Aorta (tissue), 5 donors: ENCODE measurements around the gene RILPL1. TPM values are rescaled to one million over a fixed set of nuclear protein-coding genes. Genes with fewer than 3 reads are reported as not detected.
"Not testable (repeated sequence)": the region's sequence is repeated elsewhere in the genome, so short reads cannot be mapped to it uniquely, and the experiment has no call there.

ENCODE experiments used
- ATAC-seq: fragments of 200-7000 bp; cut with Tn5 transposase; one replicate; pipeline ENCODE4 v1.9.1; 2022; ENCODE audit warnings: moderate library complexity; ENCODE audit not compliant: low FRiP score
- DNase-seq, 2 donors: peaks; one replicate each; pipeline ENCODE4 v3.0.0-alpha.2; 2020
- H3K27ac ChIP-seq, 2 donors: one replicate each; pipeline ENCODE4 v1.5.1; 2013; ENCODE audit warnings: low read length in 2 of 2, mild to moderate bottlenecking in 2 of 2, moderate library complexity in 2 of 2, control low read depth in 1 of 2, inconsistent platforms in 1 of 2, low read depth in 1 of 2
- H3K27me3 ChIP-seq, 2 donors: one replicate each; pipeline ENCODE4 v1.6.1; 2013; ENCODE audit warnings: control low read depth in 1 of 2, low read length in 1 of 2, mild to moderate bottlenecking in 1 of 2, moderate library complexity in 1 of 2; ENCODE audit not compliant: insufficient read depth in 2 of 2, control insufficient read depth in 1 of 2
- H3K36me3 ChIP-seq, 2 donors: one replicate each; pipeline ENCODE4 v1.6.1; 2013; ENCODE audit warnings: control low read depth in 1 of 2, low read length in 1 of 2, mild to moderate bottlenecking in 1 of 2; ENCODE audit not compliant: insufficient read depth in 2 of 2, control insufficient read depth in 1 of 2
- H3K4me1 ChIP-seq, 2 donors: one replicate each; pipeline ENCODE4 v1.6.1; 2013; ENCODE audit warnings: low read length in 2 of 2, control low read depth in 1 of 2, mild to moderate bottlenecking in 1 of 2, moderate library complexity in 1 of 2; ENCODE audit not compliant: insufficient read depth in 2 of 2, control insufficient read depth in 1 of 2
- H3K4me3 ChIP-seq, 2 donors: one replicate each; pipeline ENCODE4 v1.5.1; 2013; ENCODE audit warnings: low read length in 2 of 2, control low read depth in 1 of 2, mild to moderate bottlenecking in 1 of 2
- H3K9me3 ChIP-seq: one replicate; pipeline ENCODE4 v1.6.1; 2013; ENCODE audit warnings: mild to moderate bottlenecking, low read length; ENCODE audit not compliant: control insufficient read depth
- WGBS, 2 donors: extraction: QIAGEN DNeasy Blood & Tissue Kit; methylation state at CpG; one replicate each; pipeline ENCODE4 v1.1.7; 2013; 5-methylcytosine and 5-hydroxymethylcytosine counted together
- intact Hi-C, 2 donors: fragments of 100-400 bp; cut with DNase I; formaldehyde crosslinking; loops; one replicate each; pipeline versions ENCODE4 v1.14.2 to v1.15.0; 2022
- polyA plus RNA-seq, 2 donors: library from polyadenylated mRNA; stranded (reverse); fragments of 200-250 nt; gene quantifications; one replicate each; pipeline ENCODE4 v1.2.3, GENCODE V29; 2013
- total RNA-seq, 2 donors: library from RNA; stranded (reverse); fragmentation: NEBNext Ultra II Directional; extraction: Animal tissue kit (Norgen Biotek cat#: 25700); gene quantifications; one replicate each; pipeline ENCODE4 v1.2.1, GENCODE V29; 2021
- donor health status: healthy with polysubstance abuse.
- donor health status: Bipolar disorder and iron deficiency.
- donor health status: DM: no; HTN: no; CAD: no.
- donor health status: DM: no; HTN: no; CAD: no.
- donor health status: DM: yes; HTN: yes; CAD: no.

Gene RILPL1
- total and polyA plus RNA-seq, 4 donors = 18.4 to 50.4 (median 31.0) TPM

GRCh38 chr12:123452276-123452550 is 81.3 kb downstream of the RILPL1 start:
- H3K36me3 ChIP-seq, H3K4me1 ChIP-seq, ATAC-seq, H3K27me3 ChIP-seq, H3K4me3 ChIP-seq, DNase-seq, intact Hi-C loops, H3K9me3 ChIP-seq, H3K27ac ChIP-seq: not testable (repeated sequence)
- 50 to 52% methylated on average over 1 of the region's 1 CpG for WGBS, 2 donors

GRCh38 chr12:123450636-123451035 is 82.9 kb downstream of the RILPL1 start:
- no peak for ATAC-seq
- Histone ChIP-seq H3K4me1 (no peaks in the 10 kb centered on the region), H3K27ac (no peak overlapping the region), H3K4me3 (no peak overlapping the region), H3K27me3 (no peaks in the 10 kb centered on the region), H3K9me3 (no peaks in the 10 kb centered on the region), H3K36me3 (no peaks in the 10 kb centered on the region)
- intact Hi-C loops = no loop called here
- DNase-seq = no peak
- 93 to 94% methylated on average over 9 of the region's 9 CpGs for WGBS, 2 donors

- ATAC-seq (no peak), DNase-seq (no peak)
- H3K36me3 ChIP-seq = no peaks in the 10 kb centered on the region
- intact Hi-C loops = no loop called here
- H3K4me3 ChIP-seq = no peak overlapping the region
- no peaks in the 10 kb centered on the region for H3K9me3 ChIP-seq
- H3K27ac ChIP-seq = no peak overlapping the region
- H3K27me3 ChIP-seq = no peaks in the 10 kb centered on the region
- 86 to 87% methylated on average over 4 of the region's 4 CpGs for WGBS, 2 donors
- no peaks in the 10 kb centered on the region for H3K4me1 ChIP-seq
These were observed 83.7 kb downstream of the RILPL1 start for GRCh38 chr12:123449856-123450255.

- Histone ChIP-seq H3K4me3 (no peak overlapping the region), H3K27me3 (no peaks in the 10 kb centered on the region), H3K4me1 (no peaks in the 10 kb centered on the region), H3K27ac (no peak overlapping the region), H3K9me3 (no peaks in the 10 kb centered on the region), H3K36me3 (no peaks in the 10 kb centered on the region)
- no peak for DNase-seq
- 89 to 92% methylated on average over 2 of the region's 2 CpGs for WGBS, 2 donors
- intact Hi-C loops = no loop called here
- ATAC-seq = no peak
These were observed 84.2 kb downstream of the RILPL1 start for GRCh38 chr12:123449249-123449733.

- ATAC-seq (peak; percentile 21), DNase-seq (no peak)
- no peak overlapping the region for H3K4me3 ChIP-seq
- H3K36me3 ChIP-seq = no peaks in the 10 kb centered on the region
- 26 to 27% methylated on average over 4 of the region's 4 CpGs for WGBS, 2 donors
- peak overlapping the region; percentile 39 to 97 for H3K27ac ChIP-seq
- H3K27me3 ChIP-seq = no peaks in the 10 kb centered on the region
- H3K4me1 ChIP-seq = no peaks in the 10 kb centered on the region
- intact Hi-C loops = no loop called here
- H3K9me3 ChIP-seq = no peaks in the 10 kb centered on the region
These were observed 87.2 kb downstream of the RILPL1 start for GRCh38 chr12:123446333-123446713.

- intact Hi-C loops = no loop called here
- Histone ChIP-seq H3K27ac (peak overlapping the region; percentile 87 to 97), H3K9me3 (no peaks in the 10 kb centered on the region), H3K27me3 (no peaks in the 10 kb centered on the region), H3K36me3 (no peaks in the 10 kb centered on the region), H3K4me3 (no peak overlapping the region), H3K4me1 (no peaks in the 10 kb centered on the region)
- WGBS, 2 donors = 11 to 12% methylated on average over 18 of the region's 18 CpGs
- DNase-seq = peak in 1 of 2 donors; percentile 77
- peak; percentile 80 for ATAC-seq
These were observed 87.9 kb downstream of the RILPL1 start for GRCh38 chr12:123445388-123446332.

- DNase-seq (no peak), ATAC-seq (peak; percentile 45)
- intact Hi-C loops = no loop called here
- Histone ChIP-seq H3K4me3 (no peak overlapping the region), H3K27me3 (no peaks in the 10 kb centered on the region), H3K27ac (peak overlapping the region in 1 of 2 donors; percentile 87), H3K9me3 (no peaks in the 10 kb centered on the region), H3K4me1 (no peaks in the 10 kb centered on the region), H3K36me3 (no peaks in the 10 kb centered on the region)
- 38 to 42% methylated on average over 8 of the region's 8 CpGs for WGBS, 2 donors
These were observed 89.2 kb downstream of the RILPL1 start for GRCh38 chr12:123444092-123445026.

- WGBS, 2 donors = 83 to 85% methylated on average over 4 of the region's 4 CpGs
- Histone ChIP-seq H3K36me3 (no peaks in the 10 kb centered on the region), H3K27me3 (no peaks in the 10 kb centered on the region), H3K4me3 (no peak overlapping the region), H3K27ac (no peak overlapping the region), H3K4me1 (no peaks in the 10 kb centered on the region), H3K9me3 (no peaks in the 10 kb centered on the region)
- DNase-seq (no peak), ATAC-seq (no peak)
- intact Hi-C loops = no loop called here
These were observed 90.7 kb downstream of the RILPL1 start for GRCh38 chr12:123442774-123443173.
